Measurements from ENCODE around the gene EIPR1. TPM values are rescaled to one million over a fixed set of nuclear protein-coding genes. Genes with fewer than 3 reads are reported as not detected.

EIPR1 gene
- total RNA-seq, 1 donor from 2014 or later = 27.8 TPM

DNA sequence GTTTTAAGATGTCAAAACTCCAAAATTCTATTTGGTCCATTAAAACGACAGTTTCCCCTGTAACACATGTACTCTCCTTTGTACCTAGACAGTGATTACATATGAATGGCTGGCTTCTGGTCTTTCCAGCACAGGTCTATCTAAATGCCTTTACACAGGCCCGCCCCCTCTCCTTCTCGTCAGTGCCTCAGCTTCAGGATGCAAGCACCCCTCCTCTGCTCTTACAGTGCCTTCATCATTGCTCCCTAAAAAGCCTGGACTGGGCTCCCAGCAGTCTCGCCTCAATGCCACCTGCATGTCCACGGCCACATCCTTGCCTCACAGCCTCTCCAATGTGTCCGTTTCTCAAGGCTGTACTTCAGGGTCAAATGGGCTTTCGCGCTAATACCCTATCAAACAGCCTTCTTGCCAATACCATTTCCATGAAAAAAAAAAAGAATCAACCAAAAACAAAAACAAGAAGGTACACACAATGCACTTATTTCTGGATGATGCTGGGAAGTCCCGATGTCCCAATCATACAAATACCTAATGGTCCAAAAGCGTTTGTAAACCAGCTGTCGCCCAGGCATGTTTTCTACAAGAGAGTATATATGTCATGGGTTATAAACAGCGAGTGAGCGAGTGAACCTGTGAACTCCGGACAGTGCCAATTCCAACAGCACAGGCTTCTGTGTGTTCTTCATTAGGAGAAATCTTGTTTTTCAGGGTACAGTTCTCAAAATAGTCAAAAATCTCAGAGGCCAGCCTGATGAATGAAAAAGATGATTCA is 77.2 kb downstream of the EIPR1 start:
- H4K20me1 ChIP-seq (ENCODE audit: insufficient read depth, low read length) = peaks cover 23% of the 10 kb centered on the region
- no peaks in the 10 kb centered on the region for H3K27me3 ChIP-seq (ENCODE audit: insufficient read depth, low read length)
- TF ChIP-seq EZH2 (IDR thresholded peaks at IDR 0.05; ENCODE audit: insufficient read depth, low read length) = no peak
- no peak for TF ChIP-seq CTCF (IDR thresholded peaks at IDR 0.05; ENCODE audit: insufficient read depth, low read depth, low read length)
- H3K4me3 ChIP-seq (ENCODE audit: insufficient read depth, low read depth, low read length) = no peak overlapping the region
- Mint-ChIP-seq H3K36me3 (ENCODE audit: low read depth, unreplicated experiment) (peaks cover 4% of the 10 kb centered on the region), H3K27ac (ENCODE audit: unreplicated experiment) (no peak overlapping the region), H3K27me3 (ENCODE audit: low read depth, unreplicated experiment) (no peaks in the 10 kb centered on the region), H3K4me1 (ENCODE audit: low read depth, unreplicated experiment) (peaks cover 18% of the 10 kb centered on the region), H3K9me3 (ENCODE audit: unreplicated experiment) (no peaks in the 10 kb centered on the region), H3K4me3 (ENCODE audit: unreplicated experiment) (no peak overlapping the region)
- no peaks in the 10 kb centered on the region for H3K36me3 ChIP-seq (ENCODE audit: insufficient read depth, low read length)
- no peak overlapping the region for H3K9ac ChIP-seq (ENCODE audit: low read length)
- H3K79me2 ChIP-seq (ENCODE audit: insufficient read depth, low read length) = peaks cover 4% of the 10 kb centered on the region
- no peak overlapping the region for H2AFZ ChIP-seq (ENCODE audit: low read depth, low read length)
- FAIRE-seq (no peak), DNase-seq (ENCODE audit: low read depth) (no peak)
- H3K4me1 ChIP-seq (ENCODE audit: insufficient read depth, low read length) = peaks cover 4% of the 10 kb centered on the region
- no peaks in the 10 kb centered on the region for H3K9me3 ChIP-seq (ENCODE audit: insufficient read depth, low read depth, low read length)
- no peak overlapping the region for H3K4me2 ChIP-seq (ENCODE audit: low read length)
- H3K27ac ChIP-seq (ENCODE audit: low read depth, low read length) = no peak overlapping the region

DNA sequence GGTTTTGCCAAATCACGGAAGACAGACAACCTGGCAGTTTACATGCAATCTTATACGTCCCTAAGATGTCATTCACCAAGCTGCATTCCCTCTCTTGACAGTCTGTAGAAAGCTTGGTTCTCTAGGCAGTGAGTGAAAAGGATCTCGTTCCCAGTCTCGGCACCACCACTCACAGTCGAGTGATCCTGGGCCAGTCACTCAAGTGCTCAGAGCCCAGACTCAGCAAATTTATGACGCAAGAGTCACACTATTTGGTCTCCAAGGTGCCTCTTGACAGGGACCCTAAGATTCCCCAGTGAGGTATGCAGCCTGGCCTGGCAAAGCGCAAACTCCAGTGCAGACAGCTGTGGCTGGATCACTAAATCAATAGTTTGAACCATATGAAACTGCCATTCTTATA is 77.9 kb downstream of the EIPR1 start:
- H3K4me1 Mint-ChIP-seq (ENCODE audit: low read depth, unreplicated experiment) = peaks cover 18% of the 10 kb centered on the region
- no peaks in the 10 kb centered on the region for H3K36me3 ChIP-seq (ENCODE audit: insufficient read depth, low read length)
- no peaks in the 10 kb centered on the region for H3K27me3 Mint-ChIP-seq (ENCODE audit: low read depth, unreplicated experiment)
- H3K9me3 Mint-ChIP-seq (ENCODE audit: unreplicated experiment) = no peaks in the 10 kb centered on the region
- no peak overlapping the region for H3K27ac Mint-ChIP-seq (ENCODE audit: unreplicated experiment)
- no peak overlapping the region for H3K4me2 ChIP-seq (ENCODE audit: low read length)
- no peak overlapping the region for H3K4me3 Mint-ChIP-seq (ENCODE audit: unreplicated experiment)
- no peak overlapping the region for H3K9ac ChIP-seq (ENCODE audit: low read length)
- H2AFZ ChIP-seq (ENCODE audit: low read depth, low read length) = no peak overlapping the region
- peaks cover 4% of the 10 kb centered on the region for H3K79me2 ChIP-seq (ENCODE audit: insufficient read depth, low read length)
- H3K4me3 ChIP-seq (ENCODE audit: insufficient read depth, low read depth, low read length) = no peak overlapping the region
- DNase-seq (ENCODE audit: low read depth) = no peak
- peaks cover 28% of the 10 kb centered on the region for H4K20me1 ChIP-seq (ENCODE audit: insufficient read depth, low read length)
- no peaks in the 10 kb centered on the region for H3K9me3 ChIP-seq (ENCODE audit: insufficient read depth, low read depth, low read length)
- no peaks in the 10 kb centered on the region for H3K27me3 ChIP-seq (ENCODE audit: insufficient read depth, low read length)
- no peak for TF ChIP-seq CTCF (IDR thresholded peaks at IDR 0.05; ENCODE audit: insufficient read depth, low read depth, low read length)
- no peak for TF ChIP-seq EZH2 (IDR thresholded peaks at IDR 0.05; ENCODE audit: insufficient read depth, low read length)
- H3K4me1 ChIP-seq (ENCODE audit: insufficient read depth, low read length) = peaks cover 4% of the 10 kb centered on the region
- FAIRE-seq = no peak
- H3K27ac ChIP-seq (ENCODE audit: low read depth, low read length) = no peak overlapping the region
- H3K36me3 Mint-ChIP-seq (ENCODE audit: low read depth, unreplicated experiment) = peaks cover 4% of the 10 kb centered on the region

- no peak overlapping the region for H3K4me3 Mint-ChIP-seq (ENCODE audit: unreplicated experiment)
- Histone ChIP-seq H3K4me1 (ENCODE audit: insufficient read depth, low read length) (peaks cover 4% of the 10 kb centered on the region), H3K27ac (ENCODE audit: low read depth, low read length) (no peak overlapping the region), H2AFZ (ENCODE audit: low read depth, low read length) (no peak overlapping the region), H3K79me2 (ENCODE audit: insufficient read depth, low read length) (peaks cover 4% of the 10 kb centered on the region), H3K4me2 (ENCODE audit: low read length) (no peak overlapping the region), H3K4me3 (ENCODE audit: insufficient read depth, low read depth, low read length) (no peak overlapping the region), H3K9ac (ENCODE audit: low read length) (no peak overlapping the region), H3K9me3 (ENCODE audit: insufficient read depth, low read depth, low read length) (no peaks in the 10 kb centered on the region), H4K20me1 (ENCODE audit: insufficient read depth, low read length) (peaks cover 33% of the 10 kb centered on the region), H3K36me3 (ENCODE audit: insufficient read depth, low read length) (no peaks in the 10 kb centered on the region), H3K27me3 (ENCODE audit: insufficient read depth, low read length) (no peaks in the 10 kb centered on the region)
- no peak for FAIRE-seq
- H3K36me3 Mint-ChIP-seq (ENCODE audit: low read depth, unreplicated experiment) = peaks cover 4% of the 10 kb centered on the region
- peaks cover 18% of the 10 kb centered on the region for H3K4me1 Mint-ChIP-seq (ENCODE audit: low read depth, unreplicated experiment)
- TF ChIP-seq CTCF (IDR thresholded peaks at IDR 0.05; ENCODE audit: insufficient read depth, low read depth, low read length) = no peak
- TF ChIP-seq EZH2 (IDR thresholded peaks at IDR 0.05; ENCODE audit: insufficient read depth, low read length) = no peak
- no peaks in the 10 kb centered on the region for H3K27me3 Mint-ChIP-seq (ENCODE audit: low read depth, unreplicated experiment)
- no peak for DNase-seq (ENCODE audit: low read depth)
- H3K9me3 Mint-ChIP-seq (ENCODE audit: unreplicated experiment) = no peaks in the 10 kb centered on the region
- H3K27ac Mint-ChIP-seq (ENCODE audit: unreplicated experiment) = no peak overlapping the region
These were observed 78.5 kb downstream of the EIPR1 start for GRCh38 chr2:3299130-3299529.
